Suppressor macrophage treated with lipopolysaccharide for 4 hours (primary cell): Measurements from ENCODE around the gene ADIPOQ.
"Not testable (repeated sequence)": the region's sequence is repeated elsewhere in the genome, so short reads cannot be mapped to it uniquely, and the experiment has no call there.

Experiments
- DNase-seq: peaks from one replicate; pipeline ENCODE4 v3.0.0-alpha.2; 2020

The ADIPOQ gene

DNA sequence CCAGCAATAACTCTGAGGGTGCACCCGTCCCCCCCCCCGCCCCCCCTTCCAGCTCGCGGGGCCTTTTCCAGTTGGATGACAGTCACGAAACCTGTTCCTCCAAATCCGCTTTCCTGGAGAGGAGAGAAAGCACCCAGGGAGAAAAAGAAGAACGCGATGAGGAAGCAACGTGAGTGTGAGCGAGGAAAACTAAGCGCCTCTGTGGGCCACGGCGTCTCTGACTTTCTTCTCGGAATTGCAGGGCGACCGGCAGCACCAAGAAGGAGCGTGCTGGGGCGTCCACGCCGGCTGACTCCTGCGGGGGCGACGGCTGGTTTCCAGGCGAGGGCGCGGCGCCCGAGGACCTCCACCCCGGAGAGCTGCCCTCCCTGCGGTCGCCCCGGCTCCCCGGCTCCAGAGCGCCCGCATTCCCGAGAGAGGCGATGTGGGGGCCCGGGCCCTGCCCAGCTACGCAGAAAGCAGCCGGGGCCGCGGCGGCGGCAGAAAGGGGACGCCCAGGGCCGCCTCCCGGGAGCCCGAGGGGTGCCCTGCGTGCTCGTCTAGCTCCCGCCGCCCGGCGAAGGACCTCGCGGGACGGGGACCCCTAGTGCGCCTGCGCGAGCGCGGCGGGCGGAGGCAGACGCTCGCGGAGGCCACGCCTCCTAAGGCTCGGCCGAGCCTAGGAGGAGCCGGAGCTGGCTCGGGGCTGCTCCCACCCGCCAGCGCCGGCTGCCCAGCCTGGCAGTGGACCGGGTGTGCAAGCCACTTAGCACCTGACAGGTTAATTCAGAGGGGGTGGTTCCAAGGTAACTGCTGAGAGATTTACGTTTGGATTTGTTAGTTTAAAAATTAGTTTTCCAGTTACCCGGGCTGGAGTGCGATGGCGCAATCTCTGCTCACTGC is 15.3 kb upstream of the ADIPOQ start:
- peak; percentile 96 for DNase-seq

- DNase-seq: no peak
Observed at GRCh38 chr3:186828340-186828739, 14.2 kb upstream of the ADIPOQ start.

GRCh38 chr3:186831798-186832197 is 10.7 kb upstream of the ADIPOQ start:
- no peak for DNase-seq

GRCh38 chr3:186832276-186832675 is 10.2 kb upstream of the ADIPOQ start:
- DNase-seq: no peak

GRCh38 chr3:186839874-186840641 is 2.5 kb upstream of the ADIPOQ start:
- peak; percentile 32 for DNase-seq

GRCh38 chr3:186841620-186842019 is 890 bp upstream of the ADIPOQ start:
- DNase-seq: no peak

GRCh38 chr3:186843039-186843432 is 526 bp downstream of the ADIPOQ start:
- no peak for DNase-seq

DNA sequence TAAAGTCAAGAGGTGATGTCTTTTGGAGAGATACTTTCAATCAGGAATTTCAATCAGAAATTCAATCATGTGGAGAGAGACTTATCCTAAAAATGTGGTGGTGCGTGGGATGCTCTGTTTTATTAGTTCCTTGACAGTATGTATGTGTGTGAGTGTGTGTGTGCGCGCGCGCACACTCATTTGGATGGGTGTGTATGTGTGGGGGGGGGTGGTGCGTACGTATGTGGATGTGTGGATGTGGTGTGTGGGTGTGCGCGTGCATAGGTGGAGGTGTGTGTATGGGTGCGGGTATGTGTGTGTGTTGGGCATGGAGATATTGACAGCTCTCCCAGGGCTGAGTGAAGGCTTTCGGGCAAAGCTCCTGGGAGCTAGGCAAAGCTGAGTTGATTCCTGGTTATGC is 2.4 kb downstream of the ADIPOQ start:
- no peak for DNase-seq

DNA sequence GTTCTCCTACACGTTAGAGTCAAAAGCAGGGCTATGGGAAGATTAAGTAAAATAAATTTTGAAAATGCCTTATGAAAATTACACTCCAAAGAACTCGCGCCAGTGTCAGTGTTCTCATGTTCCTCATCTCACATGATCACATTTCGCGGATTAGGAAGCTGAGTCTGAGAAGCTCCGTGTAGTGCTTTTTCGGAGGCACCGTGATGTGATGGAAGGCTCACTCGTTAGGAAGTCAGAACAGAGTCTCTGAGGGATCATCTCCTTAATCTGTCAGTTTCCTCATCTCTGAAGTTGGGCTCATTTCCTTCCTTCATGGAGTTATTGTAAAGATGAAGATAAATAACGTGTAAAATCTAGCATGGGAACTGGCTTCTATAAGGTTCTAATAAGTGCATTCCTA is 3.2 kb downstream of the ADIPOQ start:
- DNase-seq: peak; percentile 16

- no peak for DNase-seq
Observed at GRCh38 chr3:186847437-186847836, 4.9 kb downstream of the ADIPOQ start.

DNA sequence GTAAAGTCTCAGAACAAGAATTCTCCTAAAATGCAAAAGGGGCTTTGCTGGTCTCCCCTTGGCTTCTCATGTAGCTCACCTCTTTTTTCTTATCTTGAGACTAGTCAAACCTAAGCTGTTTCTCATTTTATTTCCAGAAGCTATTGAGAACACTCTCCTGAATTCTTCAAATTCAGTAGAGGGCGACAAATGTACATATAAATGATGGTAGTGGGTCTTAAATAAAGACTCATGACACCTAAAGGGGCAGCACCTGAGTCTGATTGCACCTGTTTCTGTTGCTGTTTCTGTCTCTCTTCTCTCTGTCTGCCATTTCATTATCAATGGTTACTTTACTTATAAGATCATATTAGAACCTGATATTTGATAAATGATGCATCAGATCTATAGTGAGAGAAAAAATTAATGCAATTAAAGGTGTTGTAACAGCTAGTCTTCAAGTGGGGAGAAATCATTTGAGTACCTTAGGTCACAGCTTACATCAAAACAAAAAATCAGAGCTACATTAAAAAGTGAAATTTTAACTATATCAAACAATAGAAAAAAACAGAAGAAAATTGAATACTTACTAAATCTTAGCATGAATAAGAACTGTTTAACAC is 7.0 kb downstream of the ADIPOQ start:
- peak; percentile 46 for DNase-seq

GRCh38 chr3:186851835-186852234 is 9.3 kb downstream of the ADIPOQ start:
- DNase-seq: not testable (repeated sequence)

GRCh38 chr3:186852994-186853393 is 10.5 kb downstream of the ADIPOQ start:
- no peak for DNase-seq

GRCh38 chr3:186854146-186854545 is 11.6 kb downstream of the ADIPOQ start:
- DNase-seq: no peak

DNA sequence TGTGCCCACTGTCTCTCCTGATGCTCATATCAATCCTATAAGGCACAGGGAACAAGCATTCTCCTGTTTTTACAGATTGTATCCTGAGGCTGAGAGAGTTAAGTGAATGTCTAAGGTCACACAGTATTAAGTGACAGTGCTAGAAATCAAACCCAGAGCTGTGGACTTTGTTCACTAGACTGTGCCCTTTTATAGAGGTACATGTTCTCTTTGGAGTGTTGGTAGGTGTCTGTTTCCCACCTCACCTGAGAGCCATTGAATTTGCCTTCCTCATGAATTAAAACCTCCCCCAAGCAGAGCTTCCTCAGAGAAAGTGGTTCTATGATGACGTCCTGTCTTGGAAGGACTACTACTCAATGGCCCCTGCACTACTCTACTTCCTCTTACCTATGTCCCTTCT is 12.4 kb downstream of the ADIPOQ start:
- no peak for DNase-seq

- DNase-seq: no peak
Observed at GRCh38 chr3:186857743-186858142, 15.2 kb downstream of the ADIPOQ start.

- not testable (repeated sequence) for DNase-seq
Observed at GRCh38 chr3:186865215-186865853, 22.8 kb downstream of the ADIPOQ start.

- DNase-seq: not testable (repeated sequence)
Observed at GRCh38 chr3:186866095-186866494, 23.6 kb downstream of the ADIPOQ start.

GRCh38 chr3:186869253-186870100 is 27.0 kb downstream of the ADIPOQ start:
- DNase-seq: no peak

DNA sequence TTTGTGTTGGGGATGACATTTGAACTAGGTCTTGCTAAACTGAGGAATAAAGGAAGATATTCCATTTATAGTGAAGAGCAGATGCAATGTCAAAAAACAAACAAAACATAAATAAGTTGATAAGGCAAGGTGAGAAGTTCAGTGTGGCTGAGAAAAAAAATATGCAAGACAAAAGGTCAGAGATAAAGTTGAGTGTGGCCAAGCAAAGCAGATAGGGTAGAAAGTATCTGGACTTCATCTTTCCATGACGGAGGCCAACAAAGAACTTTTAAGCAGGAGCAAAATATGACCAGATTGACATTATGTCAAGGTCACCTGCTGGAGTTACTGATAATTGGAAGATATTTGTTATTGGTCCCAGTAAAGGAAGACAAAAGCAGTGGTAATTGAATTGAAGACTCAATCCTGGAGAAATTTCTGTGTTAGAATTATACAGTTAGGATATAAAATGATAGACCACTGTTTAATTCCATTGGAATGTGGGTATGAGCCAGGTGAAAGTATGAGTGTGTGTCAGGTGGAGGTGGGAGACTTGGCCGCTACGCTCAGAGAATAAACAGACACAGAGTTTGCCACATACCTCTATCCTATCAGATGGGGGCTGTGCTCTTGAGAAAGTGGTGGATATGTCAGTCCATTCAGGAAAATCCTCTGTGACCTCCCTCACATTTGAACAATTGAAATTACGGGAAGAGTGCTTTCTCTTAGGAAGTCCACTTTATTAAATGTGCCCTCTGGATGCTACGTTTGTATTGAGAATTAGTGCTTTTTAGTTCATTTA is 28.1 kb downstream of the ADIPOQ start:
- DNase-seq: no peak

- peak; percentile 23 for DNase-seq
Observed at GRCh38 chr3:186871403-186871924, 29.0 kb downstream of the ADIPOQ start.
